Hepatic stellate cell (primary cell): ENCODE results near the gene IGFBP6.

Experiments
- DNase-seq: peaks from one replicate; pipeline ENCODE4 v3.0.0; 2011; ENCODE audit warnings: low spot score

The IGFBP6 gene

DNA sequence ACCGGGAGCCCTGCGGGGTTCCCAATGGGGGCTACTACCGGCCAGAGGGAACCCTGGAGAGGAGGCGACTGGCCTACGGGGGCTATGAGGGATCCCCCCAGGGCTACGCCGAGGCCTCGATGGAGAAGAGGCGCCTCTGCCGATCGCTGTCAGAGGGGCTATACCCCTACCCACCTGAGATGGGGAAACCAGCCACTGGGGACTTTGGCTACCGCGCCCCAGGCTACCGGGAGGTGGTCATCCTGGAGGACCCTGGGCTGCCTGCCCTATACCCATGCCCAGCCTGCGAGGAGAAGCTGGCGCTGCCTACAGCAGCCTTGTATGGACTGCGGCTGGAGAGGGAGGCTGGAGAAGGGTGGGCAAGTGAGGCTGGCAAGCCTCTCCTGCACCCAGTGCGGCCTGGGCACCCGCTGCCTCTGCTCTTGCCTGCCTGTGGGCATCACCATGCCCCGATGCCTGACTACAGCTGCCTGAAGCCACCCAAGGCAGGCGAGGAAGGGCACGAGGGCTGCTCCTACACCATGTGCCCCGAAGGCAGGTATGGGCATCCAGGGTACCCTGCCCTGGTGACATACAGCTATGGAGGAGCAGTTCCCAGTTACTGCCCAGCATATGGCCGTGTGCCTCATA lies 37.9 kb upstream of the IGFBP6 start:
- no peak for DNase-seq

DNA sequence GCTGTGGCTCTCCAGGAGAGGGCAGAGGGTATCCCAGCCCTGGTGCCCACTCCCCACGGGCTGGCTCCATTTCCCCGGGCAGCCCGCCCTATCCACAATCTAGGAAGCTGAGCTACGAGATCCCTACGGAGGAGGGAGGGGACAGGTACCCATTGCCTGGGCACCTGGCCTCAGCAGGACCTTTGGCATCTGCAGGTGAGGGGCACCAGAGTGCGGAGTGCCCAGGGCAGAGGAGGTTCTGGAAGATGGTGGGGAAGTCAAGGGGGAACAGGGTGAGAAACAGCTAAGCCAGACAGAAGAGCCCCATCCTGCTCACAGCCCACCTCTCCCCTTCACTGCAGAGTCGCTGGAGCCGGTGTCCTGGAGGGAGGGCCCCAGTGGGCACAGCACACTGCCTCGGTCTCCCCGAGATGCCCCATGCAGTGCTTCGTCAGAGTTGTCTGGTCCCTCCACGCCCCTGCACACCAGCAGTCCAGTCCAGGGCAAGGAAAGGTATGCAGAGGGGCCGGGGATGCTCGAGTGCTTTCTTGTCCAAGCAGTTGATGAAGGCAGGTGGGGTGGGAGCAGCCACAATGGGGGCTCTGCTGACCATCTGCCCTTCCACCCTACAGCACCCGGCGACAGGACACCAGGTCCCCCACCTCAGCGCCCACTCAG lies 37.3 kb upstream of the IGFBP6 start:
- DNase-seq, result no peak

DNA sequence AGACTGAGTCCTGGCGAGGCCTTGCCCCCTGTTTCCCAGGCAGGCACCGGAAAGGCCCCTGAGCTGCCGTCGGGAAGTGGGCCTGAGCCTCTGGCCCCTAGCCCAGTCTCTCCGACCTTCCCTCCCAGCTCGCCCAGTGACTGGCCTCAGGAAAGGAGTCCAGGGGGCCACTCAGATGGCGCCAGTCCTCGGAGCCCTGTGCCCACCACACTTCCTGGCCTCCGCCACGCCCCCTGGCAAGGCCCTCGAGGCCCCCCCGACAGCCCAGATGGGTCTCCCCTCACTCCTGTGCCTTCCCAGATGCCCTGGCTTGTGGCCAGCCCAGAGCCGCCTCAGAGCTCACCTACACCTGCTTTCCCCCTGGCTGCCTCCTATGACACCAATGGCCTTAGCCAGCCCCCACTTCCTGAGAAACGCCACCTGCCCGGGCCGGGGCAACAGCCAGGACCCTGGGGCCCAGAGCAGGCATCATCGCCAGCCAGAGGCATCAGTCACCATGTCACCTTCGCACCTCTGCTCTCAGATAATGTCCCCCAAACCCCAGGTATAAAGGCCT lies 36.7 kb upstream of the IGFBP6 start:
- no peak for DNase-seq

DNA sequence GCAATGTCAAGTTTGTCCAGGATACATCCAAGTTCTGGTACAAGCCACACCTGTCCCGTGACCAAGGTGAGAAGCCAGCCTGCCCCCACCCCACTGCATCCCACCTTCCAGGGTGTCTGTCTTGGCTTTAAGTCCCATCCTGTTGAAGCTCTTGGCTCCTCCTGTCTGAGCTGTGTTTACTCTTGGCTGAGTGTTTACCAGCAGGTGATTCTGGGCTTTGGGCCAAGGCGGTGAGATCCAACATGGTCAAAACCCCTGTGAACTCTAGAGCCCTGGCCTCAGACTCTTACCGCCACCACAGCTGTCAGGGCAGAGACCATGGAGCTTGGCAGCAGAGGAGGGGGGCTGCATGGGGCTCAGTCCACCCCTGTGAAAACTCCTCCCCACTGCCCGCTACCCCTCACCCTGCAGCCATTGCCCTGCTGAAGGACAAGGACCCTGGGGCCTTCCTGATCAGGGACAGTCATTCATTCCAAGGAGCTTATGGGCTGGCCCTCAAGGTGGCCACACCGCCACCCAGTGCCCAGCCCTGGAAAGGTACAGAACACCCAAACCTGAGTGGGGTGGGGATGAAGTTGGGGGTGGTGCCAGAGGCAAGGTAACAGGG lies 36.0 kb upstream of the IGFBP6 start:
- DNase-seq, result no peak

DNA sequence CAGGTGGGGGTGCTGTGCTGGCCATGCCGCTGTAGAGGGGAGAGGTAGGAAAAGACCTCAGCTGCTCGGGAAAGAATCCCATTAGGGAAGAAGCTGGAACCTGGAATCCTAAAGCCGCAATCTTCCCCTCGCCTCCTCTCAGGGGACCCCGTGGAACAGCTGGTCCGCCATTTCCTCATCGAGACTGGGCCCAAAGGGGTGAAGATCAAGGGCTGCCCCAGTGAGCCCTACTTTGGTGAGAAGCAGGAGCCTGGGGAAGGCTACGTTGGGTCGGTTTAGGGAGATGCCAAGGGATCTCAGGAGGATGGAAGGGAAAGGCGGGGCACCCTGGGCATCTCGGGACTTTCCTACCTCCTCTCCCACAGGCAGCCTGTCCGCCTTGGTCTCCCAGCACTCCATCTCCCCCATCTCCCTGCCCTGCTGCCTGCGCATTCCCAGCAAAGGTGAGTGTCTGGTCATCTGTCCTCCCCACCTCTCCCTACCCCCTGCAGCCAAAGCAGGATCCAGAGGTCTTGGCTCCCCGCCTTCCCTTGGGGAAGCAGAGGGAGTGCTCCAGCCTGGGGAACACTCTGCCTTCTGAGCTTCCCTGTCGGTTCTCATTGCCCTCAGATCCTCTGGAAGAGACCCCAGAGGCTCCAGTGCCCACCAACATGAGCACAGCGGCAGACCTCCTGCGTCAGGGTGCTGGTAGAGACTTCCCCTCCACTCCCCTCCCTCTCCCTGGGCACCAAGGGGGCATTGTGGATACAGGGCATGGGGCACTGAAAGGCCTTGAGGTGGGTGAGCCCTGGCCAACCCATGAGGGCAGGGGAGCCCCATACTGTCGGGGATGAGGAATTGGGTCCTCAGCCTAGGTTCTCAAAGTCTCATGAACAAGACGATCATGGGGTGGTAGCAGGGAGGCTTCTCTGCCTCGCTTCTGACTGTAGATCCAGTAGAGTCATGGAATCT lies 35.2 kb upstream of the IGFBP6 start:
- no peak for DNase-seq

DNA sequence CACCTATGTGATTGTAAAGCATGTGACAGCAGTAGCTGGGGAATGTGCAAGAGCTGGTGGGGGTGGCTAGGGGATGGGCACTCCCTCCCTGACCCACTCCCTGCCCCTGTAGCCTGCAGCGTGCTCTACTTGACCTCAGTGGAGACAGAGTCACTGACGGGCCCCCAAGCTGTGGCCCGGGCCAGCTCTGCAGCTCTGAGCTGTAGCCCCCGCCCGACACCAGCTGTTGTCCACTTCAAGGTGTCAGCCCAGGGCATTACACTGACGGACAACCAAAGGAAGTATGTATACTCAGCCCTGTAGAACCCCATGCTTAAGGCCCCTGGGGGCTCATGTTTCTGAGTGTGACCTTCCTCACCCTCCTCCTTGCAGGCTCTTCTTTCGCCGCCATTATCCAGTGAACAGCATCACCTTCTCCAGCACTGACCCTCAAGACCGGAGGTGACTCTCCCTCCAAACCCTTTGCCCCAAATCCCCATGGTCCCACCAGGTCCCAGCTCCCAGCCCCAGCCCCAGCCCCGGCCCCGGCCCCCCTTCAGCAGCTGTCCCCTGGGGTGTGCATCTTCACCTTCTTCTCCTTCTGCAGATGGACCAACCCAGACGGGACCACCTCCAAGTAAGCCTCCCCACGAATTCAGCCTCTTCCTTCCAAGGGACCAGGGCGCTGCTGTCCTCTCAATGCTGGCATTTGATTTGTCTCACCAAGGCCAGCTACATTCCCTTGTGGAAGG lies 34.3 kb upstream of the IGFBP6 start:
- no peak for DNase-seq

DNA sequence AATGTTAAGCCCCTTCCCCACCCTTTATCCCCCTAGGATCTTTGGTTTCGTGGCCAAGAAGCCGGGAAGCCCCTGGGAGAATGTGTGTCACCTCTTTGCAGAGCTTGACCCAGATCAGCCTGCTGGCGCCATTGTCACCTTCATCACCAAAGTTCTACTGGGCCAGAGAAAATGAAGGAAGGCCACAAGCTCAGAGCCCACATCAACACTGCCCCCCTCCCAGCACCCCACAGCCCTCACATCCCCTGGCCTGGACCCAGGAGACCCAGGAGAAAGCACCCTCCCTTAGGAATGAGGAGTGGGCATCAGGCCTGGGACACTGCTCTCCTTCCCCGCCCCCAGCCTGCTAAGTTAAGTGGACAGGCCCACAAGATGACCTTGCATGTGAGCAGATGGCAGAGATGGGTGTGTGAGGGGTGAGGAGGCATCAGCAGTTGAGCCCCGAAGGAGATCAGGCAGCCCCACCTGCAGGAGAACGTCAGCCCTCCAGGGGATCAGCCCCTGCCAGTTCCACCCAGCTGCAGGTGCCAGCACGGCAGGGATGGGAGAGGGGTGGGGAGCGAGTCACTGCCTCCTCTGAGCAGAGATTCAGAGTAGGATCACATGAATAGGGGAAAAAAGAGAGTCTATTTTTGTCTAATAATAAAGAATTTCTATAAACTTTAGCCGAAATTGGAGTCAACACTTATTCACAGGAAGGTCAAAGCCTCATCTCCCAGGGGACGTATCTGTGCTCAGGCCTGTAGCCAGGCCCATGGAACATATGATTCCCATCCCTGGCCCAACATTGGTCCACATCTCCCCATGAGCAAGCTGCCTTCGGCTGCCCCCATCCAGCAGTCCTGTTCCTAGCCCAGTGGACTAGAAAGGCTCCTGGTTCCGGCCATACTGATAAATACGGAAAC lies 33.5 kb upstream of the IGFBP6 start:
- DNase-seq, result peak; percentile 87

DNA sequence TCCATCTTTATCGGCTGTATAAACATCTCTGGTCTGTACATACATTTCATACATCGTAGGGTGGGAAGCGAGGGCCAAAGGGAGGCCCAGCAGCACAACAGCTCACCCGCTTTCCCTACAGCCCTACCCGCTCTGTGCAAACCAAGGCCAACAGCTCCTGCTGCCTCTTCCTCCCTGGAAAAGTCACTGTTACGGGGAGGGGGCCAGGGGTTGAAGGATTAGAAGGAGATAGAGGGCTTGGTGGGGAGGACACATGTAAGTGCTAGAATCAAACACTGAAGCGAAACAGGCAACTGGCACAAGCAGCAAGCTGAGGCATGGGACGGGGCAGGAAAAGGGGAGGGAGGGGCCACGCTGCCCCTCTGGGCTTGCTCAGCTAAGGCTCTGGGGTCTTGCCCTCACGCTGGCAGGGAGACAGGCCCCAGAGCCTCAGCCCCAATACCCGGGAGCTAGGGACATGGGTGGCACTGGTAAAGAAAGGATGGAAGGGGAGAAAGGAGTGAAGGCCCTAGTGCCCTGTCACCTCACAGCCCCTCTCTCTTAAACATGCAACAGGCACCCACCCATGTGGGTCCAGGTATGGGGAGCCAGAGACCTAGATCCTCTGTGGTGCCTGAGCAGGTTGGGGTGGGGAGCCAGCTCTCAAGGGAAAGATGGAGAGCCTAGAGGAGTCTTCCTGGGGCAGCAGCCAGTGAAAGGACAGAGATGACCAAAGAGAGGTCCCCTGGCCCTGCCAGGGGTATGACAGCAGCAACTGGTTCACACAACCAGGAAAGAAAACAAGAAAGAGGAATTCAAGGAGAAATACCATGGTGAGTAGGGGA lies 32.6 kb upstream of the IGFBP6 start:
- no peak for DNase-seq

DNA sequence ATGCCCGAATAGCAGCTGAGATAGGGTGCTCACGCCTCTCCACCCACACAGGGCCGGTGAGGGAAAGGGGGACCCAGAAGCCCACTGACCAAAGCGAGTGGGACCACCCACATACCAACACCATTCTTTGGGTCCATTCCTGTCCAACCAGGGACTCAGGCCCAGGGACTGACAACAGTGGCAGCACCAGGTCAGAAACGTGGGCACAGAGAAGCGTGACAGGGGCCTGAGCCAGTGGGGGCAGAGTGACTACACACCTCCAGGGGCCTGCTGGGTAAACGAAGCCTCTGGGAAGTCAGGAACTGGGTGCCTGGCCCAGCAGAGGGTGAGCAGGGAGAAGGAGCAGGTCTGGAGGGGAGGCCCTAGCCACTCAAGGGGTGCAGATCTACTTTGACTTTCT lies 32.0 kb upstream of the IGFBP6 start:
- DNase-seq, result no peak

DNA sequence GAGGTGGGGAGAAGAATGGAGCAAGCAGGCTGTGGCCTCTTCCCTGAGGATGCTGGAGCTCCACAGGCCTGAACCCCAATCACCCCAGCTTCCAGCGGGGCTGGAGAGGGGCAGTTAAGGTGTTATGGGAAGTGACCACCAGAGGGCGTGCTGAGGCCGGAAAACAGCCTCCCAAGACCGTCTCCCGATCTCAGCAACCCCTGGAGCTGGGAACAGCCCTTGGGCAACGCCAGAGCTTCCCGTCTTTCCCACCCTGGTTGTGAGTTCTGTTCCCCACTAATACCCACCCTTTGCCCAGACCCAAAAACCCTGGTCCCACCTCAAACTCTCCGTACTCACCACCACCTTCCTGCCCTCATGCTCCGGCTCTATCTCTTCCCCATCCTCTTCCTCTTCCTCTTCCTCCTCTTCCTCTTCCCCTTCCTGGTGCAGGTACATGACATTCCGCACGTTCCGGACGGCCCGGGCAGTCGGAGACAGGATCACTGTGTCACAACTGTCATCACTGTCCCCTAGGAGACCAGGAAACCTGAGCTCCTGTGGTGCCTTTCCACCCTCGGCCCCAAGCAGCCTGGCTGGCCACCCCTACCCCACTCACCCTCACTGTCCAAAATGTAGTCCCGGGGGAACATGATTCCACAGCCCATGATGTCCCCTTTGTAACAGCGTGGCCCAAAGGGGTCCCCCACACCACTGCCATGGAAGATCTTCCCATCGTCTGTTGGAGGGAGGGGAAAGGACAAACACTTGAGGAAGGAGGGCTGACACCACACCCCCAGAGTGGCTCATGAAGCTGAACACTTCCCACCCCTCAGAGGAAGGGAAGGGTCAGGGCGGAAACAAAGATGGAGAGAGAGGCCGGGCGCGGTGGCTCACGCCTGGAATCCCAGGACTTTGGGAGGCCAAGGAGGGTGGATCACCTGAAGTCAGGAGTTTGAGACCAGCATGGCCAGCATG lies 31.2 kb upstream of the IGFBP6 start:
- peak; percentile 92 for DNase-seq

DNA sequence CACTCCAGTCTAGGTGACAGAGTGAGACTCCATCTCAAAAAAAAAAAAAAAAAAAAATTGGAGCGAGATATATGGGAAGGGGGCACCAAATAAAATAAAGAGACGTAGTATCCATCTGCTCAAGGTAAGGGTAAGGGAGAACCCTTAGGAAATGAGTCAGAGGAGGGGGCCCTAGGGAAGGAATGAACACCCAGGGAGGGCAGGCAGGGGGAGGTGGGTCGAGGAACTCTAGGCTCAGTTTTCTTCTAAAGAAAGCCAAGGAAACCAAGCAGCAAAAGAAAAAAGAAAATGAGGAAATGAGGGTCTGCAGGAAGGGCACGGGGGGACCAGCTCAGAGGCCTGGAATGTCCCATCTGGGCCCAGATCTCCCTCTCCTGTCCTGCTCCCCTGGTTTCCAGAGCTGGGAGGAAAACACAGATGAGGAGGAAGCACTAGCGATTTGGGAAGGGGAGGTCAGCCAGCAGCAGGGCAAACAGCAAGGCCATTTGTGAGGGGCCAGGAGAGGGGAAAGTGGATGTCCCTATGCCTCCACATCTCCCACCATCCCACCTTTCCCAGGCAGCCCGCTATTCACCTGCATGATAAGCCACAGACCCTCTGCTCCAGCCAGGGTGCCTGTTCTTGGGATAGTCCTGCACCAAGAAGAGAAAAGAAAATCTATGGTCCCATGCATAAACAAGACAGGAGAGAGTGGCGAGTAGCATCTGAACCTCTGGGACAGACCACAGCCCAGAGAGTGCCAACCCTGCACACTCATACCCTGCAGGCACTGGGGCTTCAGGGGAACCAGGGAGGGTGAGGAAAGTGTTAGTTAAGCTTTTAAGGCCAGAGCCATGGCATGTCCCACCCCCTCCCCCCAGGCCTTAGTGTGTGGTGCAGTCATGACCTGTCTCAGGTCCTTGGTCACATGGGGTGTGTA lies 30.1 kb upstream of the IGFBP6 start:
- no peak for DNase-seq

DNA sequence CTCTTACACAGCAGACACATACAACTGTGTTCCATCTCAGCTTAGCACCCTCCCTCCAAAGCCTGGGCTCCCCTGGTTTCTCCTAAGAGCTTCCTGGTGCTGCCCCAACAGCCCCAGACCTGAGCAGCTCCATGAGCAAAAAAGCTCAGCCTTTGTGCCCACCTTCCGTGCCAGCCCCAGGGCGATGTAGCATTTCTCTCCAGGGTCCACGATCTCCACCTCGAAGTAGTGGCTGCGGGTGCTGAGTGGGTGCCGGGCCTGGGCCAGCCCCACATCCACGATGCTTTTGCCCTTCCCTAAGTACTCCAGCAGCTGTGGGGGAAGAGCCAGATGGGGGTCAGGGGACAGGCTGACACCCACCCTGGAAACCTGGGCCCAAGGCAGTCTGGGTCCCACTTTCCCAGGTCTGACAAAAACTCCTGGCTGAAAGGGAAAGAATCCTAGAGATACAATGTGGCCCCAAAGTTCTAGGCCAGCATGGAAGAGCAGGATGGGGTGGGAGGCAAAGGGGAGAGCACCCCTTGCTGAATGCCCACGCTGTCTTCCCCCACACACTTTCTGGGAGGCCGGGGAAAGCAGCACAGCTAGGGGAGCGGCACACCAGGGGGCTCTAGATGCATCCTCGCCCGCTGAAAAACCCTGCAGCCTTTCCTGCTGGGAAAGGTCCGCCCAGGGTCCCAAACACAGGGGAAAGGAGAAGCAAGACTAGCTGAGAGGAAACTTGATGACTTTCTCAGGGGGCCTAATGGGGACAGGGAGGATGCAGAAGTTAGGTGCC lies 29.3 kb upstream of the IGFBP6 start:
- no peak for DNase-seq

DNA sequence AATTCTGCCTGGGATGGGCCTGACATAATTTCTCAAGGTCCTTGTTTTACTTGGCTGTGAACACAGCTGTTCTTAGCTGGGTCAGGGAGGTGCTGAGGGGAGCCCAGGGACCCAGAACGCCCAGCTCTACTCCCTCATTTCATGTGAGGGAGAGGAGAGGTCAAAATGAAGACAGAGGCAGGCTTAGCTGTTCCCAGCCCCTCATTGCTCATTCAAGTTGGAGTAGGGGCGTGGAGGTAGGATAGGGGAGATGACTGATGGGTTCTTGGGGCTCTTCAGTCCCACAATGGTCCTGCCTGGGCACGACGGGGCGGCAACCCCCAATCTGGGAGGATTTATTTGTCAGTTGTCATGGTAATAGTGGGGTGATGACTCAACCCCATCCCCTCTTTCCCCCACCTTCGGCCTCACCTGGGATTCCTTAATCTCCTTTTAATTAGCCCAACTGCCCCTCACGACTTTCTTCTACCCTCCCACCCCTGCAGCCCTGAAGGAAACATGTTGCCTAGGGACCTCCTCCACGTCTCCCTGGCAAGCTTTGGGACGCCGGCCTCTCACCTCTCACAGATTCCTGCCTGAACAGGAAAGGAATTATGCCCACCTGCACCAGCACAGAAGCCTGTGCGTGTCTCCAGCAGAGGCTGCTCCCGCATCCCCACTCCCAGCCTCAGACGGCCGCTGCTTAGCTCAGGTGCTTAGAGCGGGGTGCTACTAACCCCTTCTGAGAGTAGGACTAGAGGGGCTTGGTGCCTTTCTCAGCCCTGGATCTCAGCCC lies 28.5 kb upstream of the IGFBP6 start:
- DNase-seq, result no peak

DNA sequence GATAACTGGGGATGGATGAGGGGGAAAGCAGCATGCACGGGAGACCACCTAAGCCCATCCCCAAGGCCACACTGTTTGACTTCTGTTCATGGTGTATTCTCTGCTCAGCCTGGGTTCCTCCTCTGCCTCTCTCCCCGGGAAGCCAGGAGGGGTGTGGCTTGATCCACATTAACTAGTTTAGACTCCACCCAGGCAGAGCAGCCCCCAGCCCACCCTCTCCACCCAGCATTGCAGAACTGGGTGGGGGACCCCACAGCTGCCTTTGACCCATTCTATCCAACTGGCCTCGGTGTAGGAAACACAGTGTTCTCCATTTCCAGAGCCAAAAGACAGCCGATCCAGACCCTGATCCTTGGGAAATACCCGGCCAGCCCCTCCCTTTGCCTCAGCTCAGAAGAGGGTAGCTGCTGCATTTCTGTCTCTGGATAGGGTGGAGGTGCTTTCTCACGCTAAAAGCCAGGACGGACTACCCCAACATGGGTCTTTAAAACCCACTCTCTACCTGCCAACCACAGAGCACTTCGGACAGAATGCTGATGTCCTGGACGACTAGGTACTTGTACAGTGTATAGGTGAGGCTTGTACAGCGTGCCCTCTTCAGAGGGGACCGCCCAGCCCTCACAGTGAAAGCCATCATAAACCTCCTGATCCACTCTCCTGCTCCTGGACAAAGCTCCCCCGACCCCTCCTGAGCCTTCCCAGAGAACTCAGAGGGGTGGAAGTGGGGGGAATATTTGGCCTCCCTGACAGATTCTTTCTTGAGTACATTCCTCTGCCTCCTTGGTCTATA lies 27.7 kb upstream of the IGFBP6 start:
- no peak for DNase-seq
